ENCODE results near the gene CCK.

DNA sequence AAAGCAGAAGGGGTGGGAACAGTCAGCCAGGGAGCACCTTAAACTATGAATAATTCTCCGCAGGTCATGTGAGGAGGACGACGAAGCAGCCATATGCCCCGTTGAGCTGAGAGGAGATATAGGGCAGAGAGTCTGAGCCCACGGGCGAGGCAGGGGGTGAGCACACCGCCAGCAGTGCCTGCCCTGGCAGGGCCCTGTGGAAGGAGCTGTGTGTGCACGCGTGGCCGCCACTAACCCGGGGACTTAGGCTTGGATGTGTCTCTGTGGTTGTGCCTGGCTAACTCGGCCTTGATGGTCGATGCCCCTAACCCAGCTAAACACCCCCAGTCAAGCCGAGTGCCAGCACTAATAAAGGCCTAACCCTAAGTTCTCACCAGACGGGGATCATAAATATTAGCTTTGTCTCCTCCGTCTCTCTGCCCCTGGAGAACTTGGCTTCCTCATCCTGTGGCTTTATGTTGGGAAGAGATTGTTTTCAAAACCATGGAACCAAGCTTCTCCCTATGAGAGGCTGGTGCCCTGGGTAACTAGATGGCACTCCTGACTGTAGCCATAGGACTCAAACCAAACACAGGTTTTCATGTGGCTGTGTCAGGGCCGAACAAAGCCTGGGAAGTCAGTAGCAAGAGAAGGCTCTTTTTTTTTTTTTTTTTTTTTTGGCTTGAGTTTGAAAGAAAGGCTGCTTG is 45.4 kb downstream of the CCK start:
- no peak for TF ChIP-seq RXRA (IDR thresholded peaks at IDR 0.05)
- no peak for TF ChIP-seq RAD21 (IDR thresholded peaks at IDR 0.05)
- TF ChIP-seq, protein P1, sequence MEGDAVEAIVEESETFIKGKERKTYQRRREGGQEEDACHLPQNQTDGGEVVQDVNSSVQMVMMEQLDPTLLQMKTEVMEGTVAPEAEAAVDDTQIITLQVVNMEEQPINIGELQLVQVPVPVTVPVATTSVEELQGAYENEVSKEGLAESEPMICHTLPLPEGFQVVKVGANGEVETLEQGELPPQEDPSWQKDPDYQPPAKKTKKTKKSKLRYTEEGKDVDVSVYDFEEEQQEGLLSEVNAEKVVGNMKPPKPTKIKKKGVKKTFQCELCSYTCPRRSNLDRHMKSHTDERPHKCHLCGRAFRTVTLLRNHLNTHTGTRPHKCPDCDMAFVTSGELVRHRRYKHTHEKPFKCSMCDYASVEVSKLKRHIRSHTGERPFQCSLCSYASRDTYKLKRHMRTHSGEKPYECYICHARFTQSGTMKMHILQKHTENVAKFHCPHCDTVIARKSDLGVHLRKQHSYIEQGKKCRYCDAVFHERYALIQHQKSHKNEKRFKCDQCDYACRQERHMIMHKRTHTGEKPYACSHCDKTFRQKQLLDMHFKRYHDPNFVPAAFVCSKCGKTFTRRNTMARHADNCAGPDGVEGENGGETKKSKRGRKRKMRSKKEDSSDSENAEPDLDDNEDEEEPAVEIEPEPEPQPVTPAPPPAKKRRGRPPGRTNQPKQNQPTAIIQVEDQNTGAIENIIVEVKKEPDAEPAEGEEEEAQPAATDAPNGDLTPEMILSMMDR (IDR thresholded peaks at IDR 0.05; ENCODE audit: low read depth, low read length, missing input control), result no peak
